GM18507 (cell line): Measurements from ENCODE around the gene CRLF3.
A peak's percentile ranks its signal among the peaks of the same experiment; 100 is the strongest.
"Not testable (repeated sequence)": the region's sequence is repeated elsewhere in the genome, so short reads cannot be mapped to it uniquely, and the experiment has no call there.

Experiments
- DNase-seq: peaks from one replicate; pipeline ENCODE4 v3.0.0; 2011; ENCODE audit warnings: low read depth; ENCODE audit not compliant: insufficient read length; ENCODE audit errors: extremely low spot score
- FAIRE-seq: peaks from 2 replicates; lab custom pipeline; 2011; peaks lifted over from hg19 to GRCh38; lab: Jason Lieb, UNC

Gene CRLF3

GRCh38 chr17:30824356-30825145 is at the start of gene CRLF3:
Gene CRLF3, minus strand, starts transcription at chr17:30824692. Its CDS starts 41 bp downstream, at chr17:30824651.
- FAIRE-seq (peak; percentile 89), DNase-seq (peak; percentile 86)

GRCh38 chr17:30869005-30869404 is 44.5 kb upstream of the CRLF3 start:
- no peak for FAIRE-seq
- no peak for DNase-seq

GRCh38 chr17:30864636-30865035 is 40.1 kb upstream of the CRLF3 start:
- no peak for FAIRE-seq
- no peak for DNase-seq

GRCh38 chr17:30858556-30859250 is 34.2 kb upstream of the CRLF3 start:
- DNase-seq (no peak), FAIRE-seq (no peak)

GRCh38 chr17:30854146-30854545 is 29.7 kb upstream of the CRLF3 start:
- no peak for FAIRE-seq
- no peak for DNase-seq

- FAIRE-seq (no peak), DNase-seq (no peak)
Observed at GRCh38 chr17:30848021-30848420, 23.5 kb upstream of the CRLF3 start.

GRCh38 chr17:30840771-30841170 is 16.3 kb upstream of the CRLF3 start:
- DNase-seq (no peak), FAIRE-seq (no peak)

- DNase-seq, result no peak
Observed at GRCh38 chr17:30838202-30838807, 13.8 kb upstream of the CRLF3 start.

GRCh38 chr17:30832438-30833124 is 8.1 kb upstream of the CRLF3 start:
- DNase-seq, result no peak
- no peak for FAIRE-seq

More at GRCh38 chr17:30838202-30838807, 13.8 kb upstream of the CRLF3 start:
- no peak for FAIRE-seq

- DNase-seq (peak; percentile 78), FAIRE-seq (peak; percentile 93)
Observed at GRCh38 chr17:30831663-30832437, 7.4 kb upstream of the CRLF3 start, which contains the start of gene ATAD5. Gene ATAD5, plus strand, starts transcription at chr17:30831966. Its CDS starts 382 bp downstream, at chr17:30832348.

- DNase-seq (no peak), FAIRE-seq (no peak)
Observed at GRCh38 chr17:30831257-30831656, 6.8 kb upstream of the CRLF3 start.

GRCh38 chr17:30829022-30829421 is 4.5 kb upstream of the CRLF3 start:
- DNase-seq (no peak), FAIRE-seq (no peak)

- FAIRE-seq (no peak), DNase-seq (no peak)
Observed at GRCh38 chr17:30827082-30827481, 2.6 kb upstream of the CRLF3 start.

GRCh38 chr17:30824002-30824355 is 513 bp downstream of the CRLF3 start:
- FAIRE-seq (peak; percentile 35), DNase-seq (no peak)

GRCh38 chr17:30823421-30823820 is 1.1 kb downstream of the CRLF3 start:
- peak; percentile 15 for FAIRE-seq
- no peak for DNase-seq

- FAIRE-seq, result peak; percentile 67
- DNase-seq, result not testable (repeated sequence)
Observed at GRCh38 chr17:30822919-30823318, 1.6 kb downstream of the CRLF3 start.

- no peak for DNase-seq
- FAIRE-seq, result peak; percentile 12
Observed at GRCh38 chr17:30821871-30822723, 2.4 kb downstream of the CRLF3 start.

GRCh38 chr17:30819971-30820705 is 4.4 kb downstream of the CRLF3 start:
- FAIRE-seq (no peak), DNase-seq (no peak)
